Progenitor cell of endocrine pancreas (in vitro differentiated cells): ENCODE results near the gene PDCD7. TPM values are rescaled to one million over a fixed set of nuclear protein-coding genes. Genes with fewer than 3 reads are reported as not detected.

Experiments used
- DNase-seq: peaks from one replicate; pipeline ENCODE4 v3.0.0; 2021; ENCODE audit warnings: low spot score; ENCODE audit not compliant: unreplicated experiment
- H3K27ac Mint-ChIP-seq: 2 replicates; pipeline ENCODE4 v1.8.0; 2021; ENCODE audit warnings: mild to moderate bottlenecking, moderate library complexity, mixed read lengths
- H3K27me3 Mint-ChIP-seq: 2 replicates; pipeline ENCODE4 v1.8.0; 2021; ENCODE audit warnings: mixed read lengths
- H3K36me3 Mint-ChIP-seq: 2 replicates; pipeline ENCODE4 v1.8.0; 2022; ENCODE audit warnings: mixed read lengths; ENCODE audit not compliant: insufficient read depth
- H3K4me1 Mint-ChIP-seq: 2 replicates; pipeline ENCODE4 v1.8.0; 2021; ENCODE audit warnings: low read depth, mixed read lengths
- H3K4me3 Mint-ChIP-seq: 2 replicates; pipeline ENCODE4 v1.8.0; 2021; ENCODE audit warnings: low read depth, mild to moderate bottlenecking, moderate library complexity, mixed read lengths
- H3K9me3 Mint-ChIP-seq: 2 replicates; pipeline ENCODE4 v1.8.0; 2021; ENCODE audit warnings: low read depth, mixed read lengths
- total RNA-seq: library from RNA; stranded (reverse); gene quantifications from 2 replicates; pipeline ENCODE4 v1.2.1, GENCODE V29; 2021
- TF ChIP-seq, protein P1 (sequence below): fragments of 200-600 bp; sonication (generic); IDR thresholded peaks from one replicate; pipeline ENCODE4 v1.5.0; 2021; ENCODE audit warnings: antibody characterized with exemption, mild to moderate bottlenecking; ENCODE audit not compliant: unreplicated experiment

PDCD7 gene
- total RNA-seq, 1 donor from 2014 or later: 34.4 TPM

GRCh38 chr15:65165875-65166274 is 32.3 kb upstream of the PDCD7 start:
- Mint-ChIP-seq H3K36me3 (peaks cover 3% of the 10 kb centered on the region), H3K27me3 (no peaks in the 10 kb centered on the region), H3K27ac (no peak overlapping the region), H3K4me1 (no peaks in the 10 kb centered on the region), H3K9me3 (no peaks in the 10 kb centered on the region), H3K4me3 (no peak overlapping the region)
- DNase-seq: no peak
- TF ChIP-seq, protein P1, sequence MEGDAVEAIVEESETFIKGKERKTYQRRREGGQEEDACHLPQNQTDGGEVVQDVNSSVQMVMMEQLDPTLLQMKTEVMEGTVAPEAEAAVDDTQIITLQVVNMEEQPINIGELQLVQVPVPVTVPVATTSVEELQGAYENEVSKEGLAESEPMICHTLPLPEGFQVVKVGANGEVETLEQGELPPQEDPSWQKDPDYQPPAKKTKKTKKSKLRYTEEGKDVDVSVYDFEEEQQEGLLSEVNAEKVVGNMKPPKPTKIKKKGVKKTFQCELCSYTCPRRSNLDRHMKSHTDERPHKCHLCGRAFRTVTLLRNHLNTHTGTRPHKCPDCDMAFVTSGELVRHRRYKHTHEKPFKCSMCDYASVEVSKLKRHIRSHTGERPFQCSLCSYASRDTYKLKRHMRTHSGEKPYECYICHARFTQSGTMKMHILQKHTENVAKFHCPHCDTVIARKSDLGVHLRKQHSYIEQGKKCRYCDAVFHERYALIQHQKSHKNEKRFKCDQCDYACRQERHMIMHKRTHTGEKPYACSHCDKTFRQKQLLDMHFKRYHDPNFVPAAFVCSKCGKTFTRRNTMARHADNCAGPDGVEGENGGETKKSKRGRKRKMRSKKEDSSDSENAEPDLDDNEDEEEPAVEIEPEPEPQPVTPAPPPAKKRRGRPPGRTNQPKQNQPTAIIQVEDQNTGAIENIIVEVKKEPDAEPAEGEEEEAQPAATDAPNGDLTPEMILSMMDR: no peak

DNA sequence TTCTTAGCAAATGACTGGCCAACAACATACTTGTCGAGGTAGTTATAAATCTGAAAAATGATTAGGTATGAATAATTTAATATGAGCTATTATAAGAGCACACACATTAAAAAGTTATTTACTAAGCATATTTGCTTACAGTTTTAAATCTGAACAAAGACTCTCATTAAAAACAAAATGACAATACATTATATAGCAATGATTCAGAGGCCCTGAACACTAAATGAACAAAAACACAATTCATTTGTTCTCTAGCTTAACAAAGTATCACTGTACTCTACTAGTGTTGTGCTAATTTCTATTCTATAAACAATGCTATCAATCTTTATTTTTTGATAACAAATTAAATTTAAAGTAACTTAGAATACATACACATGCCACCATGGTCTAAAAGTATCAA is 30.5 kb upstream of the PDCD7 start:
- Mint-ChIP-seq H3K4me3 (no peak overlapping the region), H3K9me3 (no peaks in the 10 kb centered on the region), H3K36me3 (peaks cover 1% of the 10 kb centered on the region), H3K27ac (no peak overlapping the region), H3K27me3 (no peaks in the 10 kb centered on the region), H3K4me1 (no peaks in the 10 kb centered on the region)
- no peak for DNase-seq
- TF ChIP-seq, protein P1: no peak

- H3K9me3 Mint-ChIP-seq: no peaks in the 10 kb centered on the region
- H3K27ac Mint-ChIP-seq: no peak overlapping the region
- H3K36me3 Mint-ChIP-seq: peaks cover 1% of the 10 kb centered on the region
- no peaks in the 10 kb centered on the region for H3K4me1 Mint-ChIP-seq
- H3K4me3 Mint-ChIP-seq: no peak overlapping the region
- H3K27me3 Mint-ChIP-seq: no peaks in the 10 kb centered on the region
- TF ChIP-seq, protein P1: no peak
- no peak for DNase-seq
Measured at GRCh38 chr15:65163041-65163440, 29.4 kb upstream of the PDCD7 start.

GRCh38 chr15:65156692-65157091 is 23.1 kb upstream of the PDCD7 start:
- peaks cover 12% of the 10 kb centered on the region for H3K36me3 Mint-ChIP-seq
- no peak overlapping the region for H3K4me3 Mint-ChIP-seq
- H3K27ac Mint-ChIP-seq: no peak overlapping the region
- no peak for DNase-seq
- no peaks in the 10 kb centered on the region for H3K4me1 Mint-ChIP-seq
- no peaks in the 10 kb centered on the region for H3K9me3 Mint-ChIP-seq
- H3K27me3 Mint-ChIP-seq: no peaks in the 10 kb centered on the region
- TF ChIP-seq, protein P1: no peak

DNA sequence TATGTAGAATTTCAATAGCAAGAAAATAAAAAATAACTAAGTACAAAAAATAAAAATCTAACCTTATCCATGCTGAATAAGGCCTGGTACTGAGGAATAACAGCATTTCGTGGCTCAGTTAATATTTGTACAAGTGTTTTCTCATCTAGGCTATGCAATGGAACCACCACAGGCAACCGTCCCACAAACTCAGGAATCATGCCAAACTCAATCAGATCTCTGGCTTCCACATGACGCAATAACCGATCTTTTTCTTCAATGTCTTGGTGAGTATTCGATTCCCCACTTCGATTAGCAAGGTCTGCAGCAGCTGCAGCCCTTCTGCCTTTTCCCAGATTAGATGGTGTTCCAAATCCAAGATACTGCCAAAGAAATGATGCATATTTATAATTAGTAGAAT is 21.1 kb upstream of the PDCD7 start:
- DNase-seq: no peak
- TF ChIP-seq, protein P1: no peak
- Mint-ChIP-seq H3K27me3 (no peaks in the 10 kb centered on the region), H3K4me1 (no peaks in the 10 kb centered on the region), H3K36me3 (peaks cover 14% of the 10 kb centered on the region), H3K4me3 (no peak overlapping the region), H3K9me3 (no peaks in the 10 kb centered on the region), H3K27ac (no peak overlapping the region)
